ENCODE data around the gene TRAF2. TPM values are rescaled to one million over a fixed set of nuclear protein-coding genes. Genes with fewer than 3 reads are reported as not detected.
"Not testable (repeated sequence)": the region's sequence is repeated elsewhere in the genome, so short reads cannot be mapped to it uniquely, and the experiment has no call there.

The TRAF2 gene
- total and polyA plus RNA-seq, 2 of the 8 experiments (the other 6 are each of a cell fraction or from before 2014, with no cell fraction given): 26.9 to 50.2 TPM

DNA sequence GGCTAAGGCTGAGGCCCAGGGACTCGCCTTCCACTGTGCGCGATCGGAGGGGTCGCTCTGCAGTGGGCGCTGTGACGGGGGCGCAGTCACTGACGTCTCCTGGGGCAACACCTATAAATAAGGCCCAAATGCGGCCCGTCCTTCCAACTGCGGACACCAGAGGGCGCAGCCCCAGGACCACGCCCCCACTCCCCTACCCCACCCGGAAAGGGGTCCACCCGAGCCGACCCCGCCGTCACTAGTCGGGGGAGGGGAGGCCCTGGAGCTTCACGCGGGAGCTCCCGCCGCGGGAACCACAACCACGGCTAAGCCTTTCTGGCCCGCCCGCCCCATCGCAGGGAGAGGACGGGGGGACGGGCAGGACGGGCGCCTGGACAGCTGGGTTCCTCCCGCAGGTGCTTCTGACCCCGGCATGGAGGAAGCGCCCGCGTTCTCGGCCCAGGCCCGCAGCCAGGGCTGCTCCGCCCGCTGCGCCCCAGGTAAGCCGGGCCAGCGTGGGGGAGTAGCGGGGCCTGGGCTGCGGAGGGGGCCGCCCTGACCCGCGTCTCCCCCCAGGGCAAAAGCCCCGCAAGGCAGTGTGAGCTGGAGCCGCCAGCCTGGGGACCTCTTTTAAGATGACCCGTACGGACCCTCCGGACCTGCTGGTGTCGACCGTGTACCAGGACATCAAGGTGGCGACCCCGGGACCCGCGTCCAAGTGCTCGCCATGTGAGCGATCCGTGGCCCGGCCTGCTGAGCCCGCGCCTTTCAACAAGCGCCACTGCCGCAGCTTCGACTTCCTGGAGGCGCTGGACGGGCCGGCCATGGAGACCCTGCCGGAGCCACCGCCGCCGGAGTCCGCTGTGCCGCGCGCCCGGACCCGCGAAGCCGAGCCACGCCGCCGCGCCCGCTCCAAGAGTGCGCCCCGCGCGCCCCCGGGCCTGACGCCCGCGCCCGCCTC, 42.2 kb upstream of the TRAF2 start:
- not testable (repeated sequence) for H3K14ac ChIP-seq (ENCODE audit: insufficient read length); H3K9me3 ChIP-seq (ENCODE audit: insufficient read depth in 2 of 2, low read depth in 1 of 2, low read length in 1 of 2); H3K56ac ChIP-seq (replicated peaks; ENCODE audit: insufficient read length, low read depth, low read length); H2BK5ac ChIP-seq (ENCODE audit: low read depth, low read length); H3K18ac ChIP-seq (ENCODE audit: extremely low read depth, low read length); H2AFZ ChIP-seq (ENCODE audit: low read length); H3K9ac ChIP-seq (replicated peaks in 1 of 4; ENCODE audit: extremely low read depth in 1 of 4, low read depth in 3 of 4, low read length in 3 of 4); H4K5ac ChIP-seq (ENCODE audit: insufficient read length, low read depth, low read length); H3K4ac ChIP-seq (replicated peaks; ENCODE audit: insufficient read length, low read depth, low read length); H2BK12ac ChIP-seq (ENCODE audit: low read depth, low read length); H3K79me2 ChIP-seq (ENCODE audit: control insufficient read depth in 1 of 2, insufficient read depth in 2 of 2, low read length in 2 of 2); H2AK5ac ChIP-seq (ENCODE audit: low read depth, low read length); H2BK20ac ChIP-seq (ENCODE audit: low read length); FAIRE-seq; H4K91ac ChIP-seq (replicated peaks; ENCODE audit: insufficient read length, low read length); H3K79me1 ChIP-seq (ENCODE audit: low read depth, low read length); H2BK120ac ChIP-seq (replicated peaks; ENCODE audit: low read depth, low read length); H4K20me1 ChIP-seq (replicated peaks in 1 of 2; ENCODE audit: control insufficient read depth in 1 of 2, insufficient read depth in 2 of 2, low read length in 2 of 2); H3K23ac ChIP-seq (ENCODE audit: insufficient read length); H2BK15ac ChIP-seq (ENCODE audit: low read length); H3K27ac ChIP-seq (ENCODE audit: low read depth, low read length)
- H3K4me3 ChIP-seq (ENCODE audit: extremely low read depth in 1 of 4, insufficient read depth in 2 of 4, low read depth in 3 of 4, low read length in 4 of 4): peak overlapping the region in 1 of 4 experiments; percentile 48; a peak in 2 of 8 replicates
- ChIA-PET CTCF (ENCODE audit: partially characterized antibody) (interaction anchor here (0.5 to 8.9 kb wide), 18 partner anchors 11 to 683 kb away, joined by 3 to 131 read pairs (median 4); partner anchors contain the start of gene RABL6), POLR2A (ENCODE audit: partially characterized antibody) (interaction anchor here (1.2 to 20.5 kb wide), 7 partner anchors 7 to 152 kb away, joined by 3 to 248 read pairs (median 9); partner anchors contain the start of genes CLIC3 and MAMDC4)
- DNase-seq (ENCODE audit: low read depth in 1 of 2, low spot score in 2 of 2): peak in 1 of 2 experiments; percentile 97
- peaks cover 0 to 11% (median 2%) of the 10 kb centered on the region in 4 experiments; a peak in 2 of 8 replicates for H3K36me3 ChIP-seq (ENCODE audit: control insufficient read depth in 2 of 4, insufficient read depth in 4 of 4, low read length in 3 of 4)
- H3K4me2 ChIP-seq (ENCODE audit: insufficient read depth in 1 of 2, low read depth in 2 of 2, low read length in 2 of 2): peak overlapping the region; percentile 18 to 40; a peak in 2 of 4 replicates
- peaks cover 5 to 32% (median 20%) of the 10 kb centered on the region in 4 experiments for H3K4me1 ChIP-seq (replicated peaks in 1 of 4; ENCODE audit: control insufficient read depth in 3 of 4, insufficient read depth in 4 of 4, low read length in 3 of 4)
- TF ChIP-seq, protein P1, sequence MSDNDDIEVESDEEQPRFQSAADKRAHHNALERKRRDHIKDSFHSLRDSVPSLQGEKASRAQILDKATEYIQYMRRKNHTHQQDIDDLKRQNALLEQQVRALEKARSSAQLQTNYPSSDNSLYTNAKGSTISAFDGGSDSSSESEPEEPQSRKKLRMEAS (IDR thresholded peaks at IDR 0.05): 0 out of 2 replicates have a peak, but pooled peaks have one; percentile 3
- TF ChIP-seq, protein P2, sequence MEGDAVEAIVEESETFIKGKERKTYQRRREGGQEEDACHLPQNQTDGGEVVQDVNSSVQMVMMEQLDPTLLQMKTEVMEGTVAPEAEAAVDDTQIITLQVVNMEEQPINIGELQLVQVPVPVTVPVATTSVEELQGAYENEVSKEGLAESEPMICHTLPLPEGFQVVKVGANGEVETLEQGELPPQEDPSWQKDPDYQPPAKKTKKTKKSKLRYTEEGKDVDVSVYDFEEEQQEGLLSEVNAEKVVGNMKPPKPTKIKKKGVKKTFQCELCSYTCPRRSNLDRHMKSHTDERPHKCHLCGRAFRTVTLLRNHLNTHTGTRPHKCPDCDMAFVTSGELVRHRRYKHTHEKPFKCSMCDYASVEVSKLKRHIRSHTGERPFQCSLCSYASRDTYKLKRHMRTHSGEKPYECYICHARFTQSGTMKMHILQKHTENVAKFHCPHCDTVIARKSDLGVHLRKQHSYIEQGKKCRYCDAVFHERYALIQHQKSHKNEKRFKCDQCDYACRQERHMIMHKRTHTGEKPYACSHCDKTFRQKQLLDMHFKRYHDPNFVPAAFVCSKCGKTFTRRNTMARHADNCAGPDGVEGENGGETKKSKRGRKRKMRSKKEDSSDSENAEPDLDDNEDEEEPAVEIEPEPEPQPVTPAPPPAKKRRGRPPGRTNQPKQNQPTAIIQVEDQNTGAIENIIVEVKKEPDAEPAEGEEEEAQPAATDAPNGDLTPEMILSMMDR (IDR thresholded peaks at IDR 0.05; ENCODE audit: control extremely low read depth in 1 of 3, insufficient read depth in 1 of 3, low read depth in 1 of 3, low read length in 3 of 3): peak in 2 of 3 experiments; percentile 31 to 34; a peak in 3 of 4 replicates
- TF ChIP-seq GABPA (IDR thresholded peaks at IDR 0.05; ENCODE audit: borderline replicate concordance, insufficient read depth, low read length): peak; percentile 59; the same call in 1 of the 2 replicates
- 53% methylated on average over 36 of the region's 99 CpGs; no CpG with 5 or more reads in 1 of the 2 experiments for WGBS, 2 experiments (ENCODE audit: extremely low coverage in 1 of 2, insufficient coverage in 1 of 2, insufficient read length in 1 of 2, insufficient replicate concordance in 2 of 2, low coverage in 1 of 2, low lambda C conversion rate in 2 of 2, missing lambda C conversion rate in 1 of 2)
- peaks cover 11% of the 10 kb centered on the region for H3K23me2 ChIP-seq (ENCODE audit: low read depth, low read length)
- peak overlapping the region; percentile 25; the same call in 1 of the 2 replicates for H4K8ac ChIP-seq (ENCODE audit: extremely low read depth, insufficient read depth, low read length)
- H3K27me3 ChIP-seq (replicated peaks in 1 of 4; ENCODE audit: control insufficient read depth in 3 of 4, extremely low read depth in 1 of 4, insufficient read depth in 3 of 4, low read length in 3 of 4): peaks cover 2 to 12% (median 7%) of the 10 kb centered on the region in 4 experiments; a peak in 6 of 7 replicates

Data from H1 (cell line).